ENCODE results near the gene SART1.
"Not testable (repeated sequence)": the region's sequence is repeated elsewhere in the genome, so short reads cannot be mapped to it uniquely, and the experiment has no call there.

SART1 gene

GRCh38 chr11:66001942-66002647 is 40.6 kb downstream of the SART1 start, which contains the start of the genes BANF1 and EIF1AD:
Gene BANF1 (plus strand): TSS chr11:66002503. CDS start chr11:66003251, 748 bp downstream.
Gene EIF1AD (minus strand): TSS chr11:66002157. CDS start chr11:66000389, 1,768 bp downstream.
- peak; percentile 95 for DNase-seq (ENCODE audit: low spot score)

DNA sequence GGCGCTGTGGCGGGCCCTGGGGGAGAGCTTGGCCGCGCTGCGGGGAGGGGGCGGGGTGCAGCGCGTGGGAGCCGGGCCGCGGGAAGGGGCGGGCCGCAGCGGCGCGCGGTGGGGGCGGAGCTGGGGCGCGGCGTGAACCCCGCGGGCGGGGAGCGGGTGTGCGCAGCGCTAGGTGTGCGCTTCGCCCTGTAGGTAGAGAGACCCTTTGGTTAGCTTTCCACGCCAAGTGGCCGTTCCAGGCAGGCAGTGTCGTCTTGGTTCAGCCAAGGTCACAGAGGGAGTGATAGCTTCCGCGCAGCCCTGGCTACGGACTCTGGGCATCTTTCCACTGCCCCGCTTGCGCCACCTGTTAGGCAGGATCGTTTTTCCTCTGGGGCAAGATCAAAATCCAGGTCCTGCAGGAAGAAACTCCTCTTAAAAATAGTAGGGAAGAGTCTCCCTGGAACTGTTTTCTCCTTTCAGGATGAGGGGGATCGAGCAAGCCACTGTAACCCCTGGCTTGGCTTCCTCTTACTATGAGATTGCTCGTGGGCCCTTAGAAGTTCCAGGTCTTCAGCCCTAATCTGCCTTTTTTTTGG is 41.2 kb downstream of the SART1 start:
- DNase-seq (ENCODE audit: low spot score): no peak

GRCh38 chr11:66003291-66003690 is 41.8 kb downstream of the SART1 start:
- DNase-seq (ENCODE audit: low spot score): no peak

- DNase-seq (ENCODE audit: low spot score): no peak
Observed at GRCh38 chr11:66004186-66004585, 42.7 kb downstream of the SART1 start.

- no peak for DNase-seq (ENCODE audit: low spot score)
Observed at GRCh38 chr11:66006134-66006890, 44.8 kb downstream of the SART1 start.

DNA sequence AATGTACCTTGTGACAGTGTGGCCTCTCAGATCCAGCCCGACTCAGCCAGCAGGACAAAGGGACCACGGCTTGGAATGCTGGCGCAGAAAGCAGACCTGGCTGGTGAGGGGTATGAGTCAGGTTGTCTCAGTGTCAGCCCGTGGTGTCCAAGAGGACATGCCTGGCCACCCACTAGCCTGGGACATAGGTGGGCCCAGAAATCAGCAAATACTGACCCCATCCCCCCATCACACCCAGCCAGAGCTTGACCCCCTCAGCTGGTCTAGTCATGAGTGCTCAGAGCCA is 45.3 kb downstream of the SART1 start:
- no peak for DNase-seq (ENCODE audit: low spot score)

- DNase-seq (ENCODE audit: low spot score): no peak
Observed at GRCh38 chr11:66007201-66007634, 45.7 kb downstream of the SART1 start.

DNA sequence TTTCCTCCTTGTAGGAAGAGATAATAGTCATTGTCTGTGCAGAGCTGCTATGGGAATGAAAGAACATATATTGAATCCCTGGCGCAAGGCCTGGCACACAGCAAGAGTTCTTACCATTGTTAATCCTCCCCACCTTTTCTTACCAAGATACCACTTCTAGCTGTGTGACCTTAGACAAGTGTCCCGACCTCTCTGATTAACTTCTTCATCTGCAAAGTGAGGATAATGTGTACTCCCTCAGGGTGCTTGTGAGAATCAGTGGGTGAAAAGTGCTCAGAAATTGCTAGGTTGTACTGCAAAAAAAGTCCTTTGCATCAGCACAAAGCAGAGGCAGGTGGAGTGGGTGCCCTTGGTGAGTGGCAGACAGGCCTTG is 46.5 kb downstream of the SART1 start:
- DNase-seq (ENCODE audit: low spot score): no peak

DNA sequence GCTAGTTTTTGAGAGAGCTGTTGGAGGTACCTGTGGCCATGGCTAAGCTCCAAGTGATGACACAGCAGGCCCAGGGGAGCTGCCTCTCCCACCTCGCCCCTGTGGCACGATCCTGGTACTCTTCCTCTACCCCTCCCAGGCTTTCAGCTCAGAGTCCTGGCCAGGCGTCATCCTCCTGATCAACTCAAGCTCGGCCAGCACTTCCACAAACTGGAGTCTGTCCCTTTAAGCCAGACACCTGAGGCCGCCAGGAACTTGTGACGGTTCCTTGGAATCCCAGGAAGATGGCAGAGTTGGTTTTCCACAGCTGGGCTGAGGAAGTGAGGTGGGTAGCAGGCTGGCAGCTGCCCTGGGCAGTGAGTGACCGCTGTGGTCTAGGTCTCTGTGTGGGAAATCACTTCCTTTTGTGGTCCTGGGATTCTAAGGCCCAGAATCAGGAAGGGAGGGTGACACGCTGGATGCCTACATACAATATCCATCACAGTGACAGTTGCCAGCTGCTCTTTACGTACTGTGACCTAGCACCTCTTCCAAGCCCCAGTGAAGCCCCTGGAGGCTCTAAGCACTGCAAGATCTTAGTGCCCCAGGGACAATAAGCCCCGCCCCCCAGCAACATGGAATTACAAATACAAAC is 47.1 kb downstream of the SART1 start:
- DNase-seq (ENCODE audit: low spot score): no peak

GRCh38 chr11:66010036-66010435 is 48.5 kb downstream of the SART1 start:
- DNase-seq (ENCODE audit: low spot score): not testable (repeated sequence)

DNA sequence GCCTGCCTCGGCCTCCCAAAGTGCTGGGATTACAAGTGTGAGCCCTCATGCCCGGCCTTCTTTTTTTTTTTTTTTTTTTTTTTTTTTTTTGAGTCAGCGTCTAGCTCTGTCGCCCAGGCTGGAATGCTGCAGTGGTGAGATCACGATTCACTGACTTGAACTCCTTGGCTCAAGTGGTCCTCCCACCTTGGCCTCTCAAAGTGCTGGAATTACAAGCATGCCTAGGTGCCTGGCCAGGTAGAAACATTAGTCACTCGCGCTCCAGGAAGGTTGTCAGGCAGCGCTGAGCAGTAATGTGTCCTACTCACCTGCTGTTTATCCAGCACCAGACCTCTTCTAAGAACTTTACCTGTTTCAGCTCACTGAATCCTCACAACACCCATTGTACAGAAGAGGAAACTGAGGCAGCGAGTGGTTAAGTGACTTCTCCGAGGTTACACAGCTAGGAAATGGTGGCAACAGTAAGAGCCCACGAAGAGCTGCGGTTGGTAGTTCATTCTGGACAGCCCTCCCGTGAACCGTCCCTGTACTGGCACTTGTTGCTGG is 49.8 kb downstream of the SART1 start:
- no peak for DNase-seq (ENCODE audit: low spot score)

DNA sequence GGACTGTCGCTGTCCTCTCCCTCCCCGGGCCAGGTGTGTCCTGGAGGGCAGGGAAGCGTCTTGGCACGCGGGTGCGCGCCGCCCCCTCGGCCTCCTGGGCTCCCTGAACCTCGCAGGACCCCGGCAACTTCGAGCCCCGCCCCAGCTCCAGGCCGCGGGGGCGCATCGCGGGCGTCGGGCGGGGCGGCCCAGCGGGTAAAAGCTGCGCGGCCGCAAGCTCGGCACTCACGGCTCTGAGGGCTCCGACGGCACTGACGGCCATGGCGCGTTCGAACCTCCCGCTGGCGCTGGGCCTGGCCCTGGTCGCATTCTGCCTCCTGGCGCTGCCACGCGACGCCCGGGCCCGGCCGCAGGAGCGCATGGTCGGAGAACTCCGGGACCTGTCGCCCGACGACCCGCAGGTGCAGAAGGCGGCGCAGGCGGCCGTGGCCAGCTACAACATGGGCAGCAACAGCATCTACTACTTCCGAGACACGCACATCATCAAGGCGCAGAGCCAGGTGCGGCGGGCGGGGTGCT is 50.3 kb downstream of the SART1 start, which contains the start of gene CST6:
Gene CST6 (plus strand): TSS at position 224 of the 519 bp plus-strand sequence. CDS start 37 bp downstream, at position 261.
- no peak for DNase-seq (ENCODE audit: low spot score)

DNA sequence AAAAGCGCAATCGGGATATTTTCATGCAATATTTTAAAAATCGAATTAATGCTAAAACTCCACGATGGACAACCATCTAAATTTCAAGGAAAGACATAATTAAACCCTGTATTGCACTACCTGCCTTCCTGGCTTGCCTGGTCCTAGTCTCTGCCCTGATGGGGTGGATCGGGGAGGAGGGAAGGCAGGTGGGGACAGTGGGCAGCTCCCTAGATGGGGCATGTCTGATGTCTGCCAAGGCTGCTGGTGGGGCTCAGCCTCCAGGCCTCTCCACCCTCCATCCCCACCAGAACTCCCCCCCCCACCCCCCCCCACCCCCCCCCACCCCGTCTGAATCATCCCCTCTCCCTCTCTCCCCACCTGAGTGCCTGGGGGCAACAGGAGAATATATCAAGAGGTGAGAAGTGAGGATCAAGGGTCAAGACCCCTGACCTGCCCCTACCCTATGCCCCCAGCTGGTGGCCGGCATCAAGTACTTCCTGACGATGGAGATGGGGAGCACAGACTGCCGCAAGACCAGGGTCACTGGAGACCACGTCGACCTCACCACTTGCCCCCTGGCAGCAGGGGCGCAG is 50.9 kb downstream of the SART1 start:
- DNase-seq (ENCODE audit: low spot score): no peak

DNA sequence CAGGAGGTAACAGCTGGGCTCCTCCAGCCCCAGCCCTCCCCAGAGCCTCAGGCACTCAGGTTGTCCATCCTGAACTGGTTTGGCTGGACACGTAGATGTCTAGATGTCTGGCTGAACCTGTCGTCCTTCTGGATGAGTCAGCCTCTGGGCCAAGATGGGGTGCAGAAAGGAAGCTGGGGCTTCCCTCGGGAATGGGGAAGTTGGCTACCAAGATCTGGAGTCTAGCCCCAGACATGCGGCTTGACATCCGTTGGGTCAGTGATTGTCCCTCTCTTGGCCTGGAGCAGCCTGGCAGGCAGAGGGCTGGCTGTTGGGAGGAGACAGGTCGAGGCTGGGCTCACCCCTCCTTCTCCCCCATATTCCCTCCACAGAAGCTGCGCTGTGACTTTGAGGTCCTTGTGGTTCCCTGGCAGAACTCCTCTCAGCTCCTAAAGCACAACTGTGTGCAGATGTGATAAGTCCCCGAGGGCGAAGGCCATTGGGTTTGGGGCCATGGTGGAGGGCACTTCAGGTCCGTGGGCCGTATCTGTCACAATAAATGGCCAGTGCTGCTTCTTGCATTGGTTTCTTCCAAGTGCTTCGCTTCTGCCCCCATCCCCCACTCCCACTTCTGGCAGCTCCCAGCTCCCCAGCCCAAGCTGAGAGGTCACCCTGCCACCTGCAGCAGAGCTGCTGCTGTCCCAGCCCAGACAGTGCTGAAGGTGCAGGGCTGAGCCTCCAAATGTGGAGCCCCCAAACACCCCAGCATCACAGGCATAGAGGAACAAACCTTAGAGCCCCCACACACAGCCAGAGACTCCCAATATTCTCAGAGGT is 51.6 kb downstream of the SART1 start:
- no peak for DNase-seq (ENCODE audit: low spot score)

- no peak for DNase-seq (ENCODE audit: low spot score)
Observed at GRCh38 chr11:66013762-66014100, 52.2 kb downstream of the SART1 start.

DNA sequence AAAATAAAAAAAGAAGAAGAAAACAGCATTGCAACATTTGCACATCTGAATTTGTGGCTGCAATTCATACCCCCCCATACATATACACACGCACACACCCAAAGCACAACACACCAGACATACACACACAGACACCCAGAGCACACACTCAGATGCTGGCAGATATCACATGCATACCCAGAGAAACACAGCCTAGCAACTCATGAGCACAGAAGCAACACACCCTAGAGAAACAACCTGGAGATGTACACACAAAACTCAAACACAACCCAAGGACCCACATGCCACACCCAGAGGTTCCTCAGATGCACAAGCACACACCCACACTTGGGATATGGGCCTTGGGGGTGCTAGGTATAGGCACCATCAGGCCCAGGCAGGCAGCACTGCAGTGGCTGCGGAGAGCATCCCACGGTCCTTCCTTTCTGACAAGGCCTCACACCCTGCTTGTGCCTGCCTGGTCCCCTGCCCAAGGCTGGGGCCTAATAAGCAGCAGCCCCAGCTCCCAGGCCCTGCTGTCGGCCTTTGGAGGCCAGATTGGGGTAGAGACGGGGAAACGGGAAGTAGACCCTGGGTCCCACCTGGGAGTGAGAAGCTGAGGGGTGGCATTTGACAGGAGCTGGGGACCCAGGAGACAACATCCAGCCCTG is 53.4 kb downstream of the SART1 start:
- DNase-seq (ENCODE audit: low spot score): no peak

GRCh38 chr11:66015454-66015881 is 53.9 kb downstream of the SART1 start:
- DNase-seq (ENCODE audit: low spot score): no peak

DNA sequence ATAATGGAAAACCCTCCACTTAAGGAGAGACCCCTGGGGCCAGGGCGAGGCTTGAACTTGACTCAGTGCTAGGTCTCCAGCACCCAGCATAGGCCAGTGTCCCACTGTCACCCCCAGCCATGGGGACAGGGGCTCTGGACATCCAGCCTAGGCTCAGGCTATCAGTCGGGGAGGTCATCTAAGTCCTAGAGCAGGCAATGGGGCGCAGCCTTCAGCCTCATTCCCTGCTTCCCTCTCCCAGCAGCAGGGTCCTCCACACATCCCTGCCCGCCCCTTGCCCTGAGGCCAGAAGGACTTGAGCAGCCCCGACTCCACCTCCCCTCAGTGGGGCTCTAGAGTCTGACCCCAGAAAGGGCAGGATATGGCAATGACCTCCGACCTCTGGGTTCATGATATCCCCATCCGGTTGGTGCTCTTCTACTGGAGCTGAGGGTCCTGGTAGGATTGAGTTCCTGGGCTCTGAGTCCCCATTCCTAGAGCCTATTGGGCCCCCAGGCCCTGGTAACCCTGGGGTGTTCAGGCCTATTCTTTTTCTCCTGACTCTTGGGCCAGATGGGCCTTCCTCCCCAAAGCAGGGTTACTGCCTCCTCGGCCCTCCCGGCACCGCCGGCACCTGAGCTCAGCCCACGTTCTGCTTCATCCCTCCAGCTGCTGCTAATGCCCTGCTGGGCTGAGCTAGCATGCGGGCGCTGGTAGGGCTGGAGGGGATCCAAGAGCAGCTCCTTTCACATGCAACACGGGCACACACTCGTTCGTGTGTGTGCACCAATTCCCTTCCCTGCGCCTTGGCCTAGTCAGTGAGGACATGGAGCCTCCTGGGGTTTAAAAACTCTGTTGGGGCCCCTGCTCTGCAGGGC is 54.6 kb downstream of the SART1 start:
- no peak for DNase-seq (ENCODE audit: low spot score)

DNA sequence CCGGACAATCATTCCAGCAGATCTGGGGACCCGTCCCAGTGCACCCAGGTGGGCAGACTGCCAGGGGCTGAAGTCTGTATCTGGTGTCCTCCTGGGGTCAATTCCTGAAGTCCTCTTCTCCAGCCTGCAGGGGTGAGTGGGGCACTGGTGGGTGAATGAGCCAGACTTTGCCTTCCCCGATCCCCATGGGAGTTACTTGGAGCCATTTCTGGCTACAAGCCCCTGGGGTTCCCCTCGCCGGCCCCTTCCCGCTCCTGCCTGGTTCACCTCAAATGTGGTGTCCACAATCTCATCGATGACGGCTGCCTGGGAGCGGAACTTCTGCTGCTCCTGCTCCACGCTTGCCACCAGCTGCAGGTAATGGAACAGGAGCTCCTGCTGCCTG is 55.3 kb downstream of the SART1 start:
- no peak for DNase-seq (ENCODE audit: low spot score)

DNA sequence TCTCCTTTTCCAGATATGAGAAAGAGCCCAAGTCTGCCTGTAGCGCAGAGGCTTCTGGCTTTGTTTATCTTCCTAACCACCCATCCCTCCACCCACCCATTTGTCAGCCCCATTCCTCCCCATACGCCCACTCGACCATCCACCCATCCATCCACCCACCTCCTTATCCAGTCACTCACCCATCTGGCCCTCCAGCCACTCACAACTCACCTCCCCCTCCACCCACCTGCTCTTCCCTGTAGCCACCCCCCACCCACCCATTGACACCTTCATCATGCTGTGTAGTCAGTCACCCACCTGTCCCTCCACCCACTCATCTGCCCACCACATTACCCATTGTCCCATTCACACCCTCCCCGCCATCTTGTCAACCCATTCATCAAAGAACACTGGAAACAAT is 55.8 kb downstream of the SART1 start:
- no peak for DNase-seq (ENCODE audit: low spot score)
